Measurements from ENCODE around the gene MYH14. TPM values are rescaled to one million over a fixed set of nuclear protein-coding genes. Genes with fewer than 3 reads are reported as not detected.
A peak's percentile ranks its signal among the peaks of the same experiment; 100 is the strongest.

Gene MYH14
- total and polyA plus RNA-seq, 2 of the 8 experiments (the other 6 are each of a cell fraction or from before 2014, with no cell fraction given) = 17.3 to 28.6 TPM

DNA sequence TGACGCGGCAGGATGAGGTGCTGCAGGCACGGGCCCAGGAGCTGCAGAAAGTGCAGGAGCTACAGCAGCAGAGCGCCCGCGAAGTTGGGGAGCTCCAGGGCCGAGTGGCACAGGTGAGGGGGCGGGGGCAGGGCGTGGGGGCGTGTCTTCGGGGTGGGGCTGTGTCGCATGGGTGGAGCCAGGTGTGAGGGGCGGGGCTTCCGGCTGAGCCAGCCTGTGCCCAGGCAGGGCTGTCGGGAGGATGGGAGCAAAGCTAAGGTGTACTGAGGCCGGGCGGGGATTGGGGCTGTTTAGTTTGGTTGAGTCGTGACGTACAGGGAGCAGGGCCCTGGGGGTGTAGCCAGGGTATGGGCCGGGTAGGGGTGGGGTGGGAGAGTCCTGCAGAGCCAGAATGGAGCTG is 63.5 kb downstream of the MYH14 start:
- ChIA-PET POLR2A (ENCODE audit: partially characterized antibody) (interaction anchor here (0.6 to 1.5 kb wide), 8 partner anchors 10 to 67 kb away, joined by 3 to 6 read pairs (median 3); no protein-coding TSS in a partner anchor), CTCF (ENCODE audit: partially characterized antibody) (interaction anchor here (0.7 to 7.8 kb wide), 12 partner anchors 11 to 119 kb away, joined by 3 to 51 read pairs (median 4); no protein-coding TSS in a partner anchor)
- Histone ChIP-seq H3K23ac (ENCODE audit: insufficient read length) (no peak overlapping the region), H3K4me2 (ENCODE audit: insufficient read depth in 1 of 2, low read depth in 2 of 2, low read length in 2 of 2) (peak overlapping the region; percentile 40 to 51), H2AK5ac (ENCODE audit: low read depth, low read length) (no peak overlapping the region), H2BK12ac (ENCODE audit: low read depth, low read length) (no peak overlapping the region), H3K9me3 (ENCODE audit: insufficient read depth in 2 of 2, low read depth in 1 of 2, low read length in 1 of 2) (no peaks in the 10 kb centered on the region), H2AFZ (ENCODE audit: low read length) (peak overlapping the region; percentile 14; the same call in 1 of the 2 replicates), H3K56ac (replicated peaks; ENCODE audit: insufficient read length, low read depth, low read length) (no peak overlapping the region), H4K20me1 (replicated peaks in 1 of 2; ENCODE audit: control insufficient read depth in 1 of 2, insufficient read depth in 2 of 2, low read length in 2 of 2) (peaks cover 0 to 1% of the 10 kb centered on the region in 2 experiments), H3K4me3 (ENCODE audit: extremely low read depth in 1 of 4, insufficient read depth in 2 of 4, low read depth in 3 of 4, low read length in 4 of 4) (peak overlapping the region in 1 of 4 experiments; percentile 15; a peak in 1 of 8 replicates), H3K27ac (ENCODE audit: low read depth, low read length) (no peak overlapping the region), H2BK20ac (ENCODE audit: low read length) (no peak overlapping the region), H4K8ac (ENCODE audit: extremely low read depth, insufficient read depth, low read length) (0 out of 2 replicates have a peak overlapping the region, but pooled peaks have one; percentile 3), H3K36me3 (ENCODE audit: control insufficient read depth in 2 of 4, insufficient read depth in 4 of 4, low read length in 3 of 4) (peaks cover 0 to 16% (median 5%) of the 10 kb centered on the region in 4 experiments; a peak in 5 of 8 replicates), H2BK120ac (replicated peaks; ENCODE audit: low read depth, low read length) (no peak overlapping the region), H3K79me2 (ENCODE audit: control insufficient read depth in 1 of 2, insufficient read depth in 2 of 2, low read length in 2 of 2) (no peaks in the 10 kb centered on the region), H3K79me1 (ENCODE audit: low read depth, low read length) (no peaks in the 10 kb centered on the region), H3K23me2 (ENCODE audit: low read depth, low read length) (no peaks in the 10 kb centered on the region), H3K27me3 (replicated peaks in 1 of 4; ENCODE audit: control insufficient read depth in 3 of 4, extremely low read depth in 1 of 4, insufficient read depth in 3 of 4, low read length in 3 of 4) (no peaks in the 10 kb centered on the region), H3K9ac (replicated peaks in 1 of 4; ENCODE audit: extremely low read depth in 1 of 4, low read depth in 3 of 4, low read length in 3 of 4) (no peak overlapping the region), H3K18ac (ENCODE audit: extremely low read depth, low read length) (peak overlapping the region; percentile 72; the same call in 1 of the 2 replicates), H3K4ac (replicated peaks; ENCODE audit: insufficient read length, low read depth, low read length) (peak overlapping the region; percentile 21), H3K4me1 (replicated peaks in 1 of 4; ENCODE audit: control insufficient read depth in 3 of 4, insufficient read depth in 4 of 4, low read length in 3 of 4) (peaks cover 0 to 6% (median 0%) of the 10 kb centered on the region in 4 experiments; a peak in 1 of 7 replicates), H2BK15ac (ENCODE audit: low read length) (no peak overlapping the region), H4K5ac (ENCODE audit: insufficient read length, low read depth, low read length) (peak overlapping the region; percentile 47), H3K14ac (ENCODE audit: insufficient read length) (no peak overlapping the region), H2BK5ac (ENCODE audit: low read depth, low read length) (no peak overlapping the region), H4K91ac (replicated peaks; ENCODE audit: insufficient read length, low read length) (no peak overlapping the region)
- WGBS, 2 experiments (ENCODE audit: extremely low coverage in 1 of 2, insufficient coverage in 1 of 2, insufficient read length in 1 of 2, insufficient replicate concordance in 2 of 2, low coverage in 1 of 2, low lambda C conversion rate in 2 of 2, missing lambda C conversion rate in 1 of 2) = 15% methylated on average over 12 of the region's 20 CpGs; no CpG with 5 or more reads in 1 of the 2 experiments
- DNase-seq (ENCODE audit: low read depth in 1 of 2, low spot score in 2 of 2) = peak; percentile 84 to 97
- TF ChIP-seq SRF (IDR thresholded peaks at IDR 0.05; ENCODE audit: low read depth, low read length) = peak; percentile 8; the same call in 1 of the 2 replicates
- TF ChIP-seq, protein P1, sequence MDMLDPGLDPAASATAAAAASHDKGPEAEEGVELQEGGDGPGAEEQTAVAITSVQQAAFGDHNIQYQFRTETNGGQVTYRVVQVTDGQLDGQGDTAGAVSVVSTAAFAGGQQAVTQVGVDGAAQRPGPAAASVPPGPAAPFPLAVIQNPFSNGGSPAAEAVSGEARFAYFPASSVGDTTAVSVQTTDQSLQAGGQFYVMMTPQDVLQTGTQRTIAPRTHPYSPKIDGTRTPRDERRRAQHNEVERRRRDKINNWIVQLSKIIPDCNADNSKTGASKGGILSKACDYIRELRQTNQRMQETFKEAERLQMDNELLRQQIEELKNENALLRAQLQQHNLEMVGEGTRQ (IDR thresholded peaks at IDR 0.05; ENCODE audit: low read length) = no peak
- peak; percentile 22; the same call in 1 of the 2 replicates for TF ChIP-seq MAX (IDR thresholded peaks at IDR 0.05)
- TF ChIP-seq EZH2 (IDR thresholded peaks at IDR 0.05; ENCODE audit: low read depth, low read length, severe bottlenecking) = no peak
- FAIRE-seq = no peak
